Heart left ventricle (tissue), 13 donors: ENCODE data around the gene VPS18.

Source experiments
- CTCF ChIP-seq, 12 donors: fragments of 200-600 bp; sonication (generic) in 4 of 12; IDR thresholded peaks; one replicate each; pipeline versions ENCODE4 v1.5.0 to v1.8.0; 2018 to 2022; ENCODE audit warnings: antibody characterized with exemption in 12 of 12, mild to moderate bottlenecking in 5 of 12
- POLR2A ChIP-seq, 2 donors: fragments of 450-650 bp; IDR thresholded peaks; one replicate each; pipeline ENCODE4 v1.6.1; 2017; ENCODE audit warnings: antibody characterized with exemption in 2 of 2, mild to moderate bottlenecking in 2 of 2, moderate library complexity in 2 of 2
- donor health status: ischemic (EF 13 %, LVEDD 7.1; RV severe dilation, severe dysfunction).
- donor health status: DM: no; HTN: yes; CAD: no.
- donor health status: DM: no; HTN: no; CAD: no.
- donor health status: ischemic (EF 25% LVEDD 6.9; RV normal size, moderate dysfunction).
- donor health status: ischemic (EF 25% LVEDD 5.7; RV mildly dilated, moderate dysfunction).
- donor health status: ischemic (EF 35%, LVEDD 5.7; RV mildly dilated, moderate dysfunction).
- donor health status: nonischemic (EF 11% LVEDD 7.7; RV severe dilation, severe dysfunction).
- donor health status: DM: yes; HTN: yes; CAD: no.
- donor health status: PGD.
- donor health status: ischemic (EF 29% LVEDD 5.4; RV normal size, mild dysfunction).
- donor health status: nonischemic (EF 23%, LVEDD 6.1; RV moderate dilation, normal function).

- TF ChIP-seq CTCF (IDR thresholded peaks at IDR 0.05), result no peak
- no peak for TF ChIP-seq POLR2A (IDR thresholded peaks at IDR 0.05)
Observed at GRCh38 chr15:40875991-40876730, 18.1 kb upstream of the VPS18 start.
